SK-N-SH (cell line): ENCODE results near the gene PPP1R14D.

ENCODE experiments used
- CTCF ChIP-seq: fragments of 200-600 bp; sonication (generic); IDR thresholded peaks from 2 replicates; pipeline ENCODE4 v1.6.1; 2017; ENCODE audit warnings: antibody characterized with exemption, mild to moderate bottlenecking, moderate library complexity
- EP300 ChIP-seq, 2 experiments: IDR thresholded peaks; 2 replicates each; pipeline versions ENCODE4 v1.4.0 to v1.6.1; 2012; ENCODE audit warnings: borderline replicate concordance in 1 of 2, low read depth in 1 of 2, low read length in 1 of 2
- GABPA ChIP-seq: IDR thresholded peaks from 2 replicates; pipeline ENCODE4 v1.4.0; 2012; ENCODE audit warnings: low read depth, mild to moderate bottlenecking
- MXI1 ChIP-seq: IDR thresholded peaks from 2 replicates; pipeline ENCODE4 v1.6.1; 2012; ENCODE audit warnings: mild to moderate bottlenecking, low read depth, low read length, improper control_type of control experiment
- NFIC ChIP-seq: IDR thresholded peaks from 2 replicates; pipeline ENCODE4 v1.4.0; 2012; ENCODE audit warnings: borderline replicate concordance
- RAD21 ChIP-seq: IDR thresholded peaks from 2 replicates; pipeline ENCODE4 v1.6.1; 2012; ENCODE audit warnings: mild to moderate bottlenecking, low read length
- RCOR1 ChIP-seq: fragments of 150-350 bp; IDR thresholded peaks from 2 replicates; pipeline ENCODE4 v1.6.1; 2017; ENCODE audit warnings: antibody characterized with exemption, low read length
- REST ChIP-seq: IDR thresholded peaks from 2 replicates; pipeline ENCODE4 v1.6.1; 2012; ENCODE audit warnings: mild to moderate bottlenecking, low read depth, low read length, moderate library complexity
- YY1 ChIP-seq: IDR thresholded peaks from 2 replicates; pipeline ENCODE4 v1.4.0; 2012; ENCODE audit warnings: low read depth, mild to moderate bottlenecking

GRCh38 chr15:40768521-40769273, 59.8 kb downstream of the PPP1R14D start:
- no peak for TF ChIP-seq EP300 (IDR thresholded peaks at IDR 0.05; ENCODE audit: borderline replicate concordance in 1 of 2, low read depth in 1 of 2, low read length in 1 of 2)
- TF ChIP-seq RCOR1, result no peak
- no peak for TF ChIP-seq NFIC
- no peak for TF ChIP-seq CTCF
- TF ChIP-seq GABPA, result no peak
- no peak for TF ChIP-seq YY1
- TF ChIP-seq REST, result no peak
- TF ChIP-seq MXI1, result no peak
- no peak for TF ChIP-seq RAD21
